Measurements from ENCODE around the gene CNDP1.

DNA sequence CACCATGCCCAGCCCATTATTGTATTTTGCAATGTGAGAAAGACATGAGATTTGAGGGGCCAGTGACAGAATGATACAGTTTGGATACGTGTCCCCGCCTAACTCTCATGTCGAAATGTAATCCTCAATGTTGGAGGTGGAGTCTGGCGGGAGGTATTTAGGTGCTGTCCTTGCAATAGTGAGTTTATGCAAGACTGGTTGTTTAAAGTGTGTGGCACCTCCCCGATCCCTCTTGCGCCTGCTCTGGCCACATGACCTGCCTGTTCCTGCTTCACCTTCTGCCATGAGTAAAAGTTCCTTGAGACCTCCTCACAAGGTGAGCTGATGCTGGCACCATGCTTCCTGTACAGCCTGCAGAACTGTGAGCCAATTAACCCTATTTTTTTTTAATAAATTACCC is 16.6 kb downstream of the CNDP1 start:
- TF ChIP-seq, protein P1, sequence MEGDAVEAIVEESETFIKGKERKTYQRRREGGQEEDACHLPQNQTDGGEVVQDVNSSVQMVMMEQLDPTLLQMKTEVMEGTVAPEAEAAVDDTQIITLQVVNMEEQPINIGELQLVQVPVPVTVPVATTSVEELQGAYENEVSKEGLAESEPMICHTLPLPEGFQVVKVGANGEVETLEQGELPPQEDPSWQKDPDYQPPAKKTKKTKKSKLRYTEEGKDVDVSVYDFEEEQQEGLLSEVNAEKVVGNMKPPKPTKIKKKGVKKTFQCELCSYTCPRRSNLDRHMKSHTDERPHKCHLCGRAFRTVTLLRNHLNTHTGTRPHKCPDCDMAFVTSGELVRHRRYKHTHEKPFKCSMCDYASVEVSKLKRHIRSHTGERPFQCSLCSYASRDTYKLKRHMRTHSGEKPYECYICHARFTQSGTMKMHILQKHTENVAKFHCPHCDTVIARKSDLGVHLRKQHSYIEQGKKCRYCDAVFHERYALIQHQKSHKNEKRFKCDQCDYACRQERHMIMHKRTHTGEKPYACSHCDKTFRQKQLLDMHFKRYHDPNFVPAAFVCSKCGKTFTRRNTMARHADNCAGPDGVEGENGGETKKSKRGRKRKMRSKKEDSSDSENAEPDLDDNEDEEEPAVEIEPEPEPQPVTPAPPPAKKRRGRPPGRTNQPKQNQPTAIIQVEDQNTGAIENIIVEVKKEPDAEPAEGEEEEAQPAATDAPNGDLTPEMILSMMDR (IDR thresholded peaks at IDR 0.05; ENCODE audit: low read length): no peak
- TF ChIP-seq EZH2 (optimal IDR thresholded peaks at IDR 0.05; ENCODE audit: low read depth, low read length) (no peak), EZH2phosphoT487 (IDR thresholded peaks at IDR 0.05; ENCODE audit: low read length) (no peak)
